ENCODE measurements around the gene TMEM247. TPM values are rescaled to one million over a fixed set of nuclear protein-coding genes. Genes with fewer than 3 reads are reported as not detected.

The TMEM247 gene
- not detected in 2 replicates for total RNA-seq

GRCh38 chr2:46479265-46479664, at the start of gene TMEM247:
TSS of gene TMEM247 (plus strand) at chr2:46479565.
- TF ChIP-seq CTCF (conservative IDR thresholded peaks at IDR 0.05; ENCODE audit: low read depth, low read length), result no peak
- no peak within 1 kb of the TSS for H3K4me3 ChIP-seq (ENCODE audit: low read depth, low read length)
- no peak for DNase-seq (ENCODE audit: low read depth)

- no peak for TF ChIP-seq CTCF (conservative IDR thresholded peaks at IDR 0.05; ENCODE audit: low read depth, low read length)
- H3K4me3 ChIP-seq (ENCODE audit: low read depth, low read length), result no peak overlapping the region
- DNase-seq (ENCODE audit: low read depth), result no peak
These were observed 49.0 kb upstream of the TMEM247 start for GRCh38 chr2:46430413-46430812.

GRCh38 chr2:46430992-46431391, 48.4 kb upstream of the TMEM247 start:
- H3K4me3 ChIP-seq (ENCODE audit: low read depth, low read length), result no peak overlapping the region
- no peak for TF ChIP-seq CTCF (conservative IDR thresholded peaks at IDR 0.05; ENCODE audit: low read depth, low read length)
- DNase-seq (ENCODE audit: low read depth), result no peak

- H3K4me3 ChIP-seq (ENCODE audit: low read depth, low read length), result no peak overlapping the region
- DNase-seq (ENCODE audit: low read depth), result no peak
- TF ChIP-seq CTCF (conservative IDR thresholded peaks at IDR 0.05; ENCODE audit: low read depth, low read length), result no peak
These were observed 47.7 kb upstream of the TMEM247 start for GRCh38 chr2:46431481-46432235.

GRCh38 chr2:46434851-46435273, 44.5 kb upstream of the TMEM247 start:
- no peak for DNase-seq (ENCODE audit: low read depth)
- H3K4me3 ChIP-seq (ENCODE audit: low read depth, low read length), result no peak overlapping the region
- TF ChIP-seq CTCF (conservative IDR thresholded peaks at IDR 0.05; ENCODE audit: low read depth, low read length), result no peak

GRCh38 chr2:46435353-46435752, 44.0 kb upstream of the TMEM247 start:
- H3K4me3 ChIP-seq (ENCODE audit: low read depth, low read length), result no peak overlapping the region
- DNase-seq (ENCODE audit: low read depth), result no peak
- no peak for TF ChIP-seq CTCF (conservative IDR thresholded peaks at IDR 0.05; ENCODE audit: low read depth, low read length)

GRCh38 chr2:46435796-46436360, 43.5 kb upstream of the TMEM247 start:
- no peak for DNase-seq (ENCODE audit: low read depth)
- H3K4me3 ChIP-seq (ENCODE audit: low read depth, low read length), result no peak overlapping the region
- no peak for TF ChIP-seq CTCF (conservative IDR thresholded peaks at IDR 0.05; ENCODE audit: low read depth, low read length)

Measured in epithelial cell of proximal tubule (primary cell).